GM23338 (cell line): ENCODE measurements around the gene CHMP6. TPM values are rescaled to one million over a fixed set of nuclear protein-coding genes. Genes with fewer than 3 reads are reported as not detected.

Experiments used
- CTCF ChIP-seq, 2 experiments: fragments of 200-600 bp in 1 of 2; sonication (generic) in 1 of 2; conservative IDR thresholded peaks; 2 replicates each; pipeline versions ENCODE4 v1.5.1 to v1.6.1; 2016 to 2017; ENCODE audit warnings: antibody characterized with exemption in 2 of 2, low read depth in 2 of 2, mild to moderate bottlenecking in 2 of 2, moderate library complexity in 1 of 2
- EZH2phosphoT487 ChIP-seq: fragments of 200-600 bp; sonication (generic); IDR thresholded peaks from one replicate; pipeline ENCODE4 v1.8.1; 2018; ENCODE audit warnings: antibody characterized with exemption; ENCODE audit not compliant: unreplicated experiment
- JUNB ChIP-seq: IDR thresholded peaks from one replicate; pipeline ENCODE4 v1.6.1; 2016; ENCODE audit warnings: antibody characterized with exemption; ENCODE audit not compliant: unreplicated experiment
- NANOG ChIP-seq: IDR thresholded peaks from 2 replicates; pipeline ENCODE4 v1.6.1; 2016; ENCODE audit warnings: antibody characterized with exemption, borderline replicate concordance
- REST ChIP-seq: IDR thresholded peaks from one replicate; pipeline ENCODE4 v1.6.1; 2018; ENCODE audit warnings: antibody characterized with exemption; ENCODE audit not compliant: unreplicated experiment
- STAT1 ChIP-seq: IDR thresholded peaks from one replicate; pipeline ENCODE4 v1.6.1; 2016; ENCODE audit warnings: antibody characterized with exemption; ENCODE audit not compliant: unreplicated experiment
- ZNF114 ChIP-seq: fragments of 250-450 bp; sonication (Bioruptor Pico); IDR thresholded peaks from 2 replicates; pipeline ENCODE4 v1.5.0; 2020; ENCODE audit warnings: mild to moderate bottlenecking, moderate library complexity
- ZNF331 ChIP-seq: fragments of 250-450 bp; sonication (Bioruptor Pico); IDR thresholded peaks from 2 replicates; pipeline ENCODE4 v1.5.0; 2020; ENCODE audit warnings: low read depth, mild to moderate bottlenecking, moderate library complexity
- ZNF462 ChIP-seq: fragments of 250-450 bp; sonication (Bioruptor Pico); IDR thresholded peaks from 2 replicates; pipeline ENCODE4 v1.5.0; 2020; ENCODE audit warnings: mild to moderate bottlenecking, moderate library complexity
- polyA plus RNA-seq: library from polyadenylated mRNA; unstranded; fragments of >200 nt; fragmentation: Nextera tagmentation; extraction: Ambion mirVana; gene quantifications from 2 replicates; pipeline ENCODE4 v1.2.1, GENCODE V29; 2016
- total RNA-seq: library from RNA; depleted of rRNA; stranded (reverse); fragments of >200 nt; shearing (Covaris generic); gene quantifications from 2 replicates; pipeline ENCODE4 v1.2.3, GENCODE V29; 2014

CHMP6 gene
- total and polyA plus RNA-seq, 2 experiments from 2014 or later: 12.3 to 14.0 TPM

GRCh38 chr17:81044428-81044763 is 52.8 kb downstream of the CHMP6 start (continued):
- TF ChIP-seq ZNF462 (CRISPR knock-in tag) (no peak), ZNF331 (CRISPR knock-in tag) (no peak), ZNF114 (CRISPR knock-in tag) (no peak), NANOG (no peak), JUNB (no peak), STAT1 (no peak), CTCF (conservative IDR thresholded peaks at IDR 0.05; ENCODE audit: low read depth in 2 of 2) (no peak), EZH2phosphoT487 (no peak), REST (no peak)
